NCI-H2196 treated with DMSO at 0.1 percent for 48 hours (cell line): ENCODE results near the gene LPAR2.
"Not testable (repeated sequence)": the region's sequence is repeated elsewhere in the genome, so short reads cannot be mapped to it uniquely, and the experiment has no call there.

Experiments used
- DNase-seq: peaks from one replicate; lab custom pipeline; 2025; ENCODE audit not compliant: unreplicated experiment; lab: John Stamatoyannopoulos, UW

The LPAR2 gene

GRCh38 chr19:19631346-19631745 lies 3.3 kb upstream of the LPAR2 start:
- DNase-seq = no peak

- DNase-seq = no peak
Observed at GRCh38 chr19:19630426-19630825, 2.4 kb upstream of the LPAR2 start.

GRCh38 chr19:19630062-19630414 lies 2.0 kb upstream of the LPAR2 start:
- no peak for DNase-seq

- DNase-seq = no peak
Observed at GRCh38 chr19:19628501-19629134, 598 bp upstream of the LPAR2 start.

- DNase-seq = no peak
Observed at GRCh38 chr19:19626516-19627472, 1.2 kb downstream of the LPAR2 start.

GRCh38 chr19:19624032-19624570 lies 3.9 kb downstream of the LPAR2 start:
- DNase-seq = no peak

- no peak for DNase-seq
Observed at GRCh38 chr19:19623383-19623782, 4.6 kb downstream of the LPAR2 start.

- DNase-seq = no peak
Observed at GRCh38 chr19:19619849-19620210, 8.2 kb downstream of the LPAR2 start.

- peak; percentile 7 for DNase-seq
Observed at GRCh38 chr19:19619181-19619848, 8.7 kb downstream of the LPAR2 start.

- peak; percentile 93 for DNase-seq
Observed at GRCh38 chr19:19618219-19619051, 9.6 kb downstream of the LPAR2 start, which contains the start of gene PBX4. Gene PBX4 (minus strand): TSS chr19:19618687. CDS start chr19:19618629, 58 bp downstream.

GRCh38 chr19:19615086-19615485 lies 12.9 kb downstream of the LPAR2 start:
- DNase-seq = no peak

GRCh38 chr19:19613506-19613905 lies 14.5 kb downstream of the LPAR2 start:
- DNase-seq = no peak

- no peak for DNase-seq
Observed at GRCh38 chr19:19610376-19611202, 17.4 kb downstream of the LPAR2 start.

- not testable (repeated sequence) for DNase-seq
Observed at GRCh38 chr19:19606686-19607085, 21.3 kb downstream of the LPAR2 start.

GRCh38 chr19:19606021-19606420 lies 22.0 kb downstream of the LPAR2 start:
- DNase-seq = no peak

GRCh38 chr19:19602713-19603324 lies 25.2 kb downstream of the LPAR2 start:
- no peak for DNase-seq

GRCh38 chr19:19602136-19602712 lies 25.8 kb downstream of the LPAR2 start:
- no peak for DNase-seq

GRCh38 chr19:19600793-19601330 lies 27.2 kb downstream of the LPAR2 start:
- no peak for DNase-seq
